Spleen (tissue), 7 donors: ENCODE measurements around the gene PUSL1.
A peak's percentile ranks its signal among the peaks of the same experiment; 100 is the strongest.

Source experiments
- POLR2A ChIP-seq, 3 donors: fragments of 450-650 bp; IDR thresholded peaks; one replicate each; pipeline ENCODE4 v1.5.1; 2017; ENCODE audit warnings: antibody characterized with exemption in 3 of 3, mild to moderate bottlenecking in 1 of 3
- POLR2AphosphoS5 ChIP-seq, 3 donors: sonication (generic); formaldehyde crosslinking; IDR thresholded peaks; one replicate each; pipeline ENCODE4 v1.5.1; 2017; ENCODE audit warnings: antibody characterized with exemption in 3 of 3
- TF ChIP-seq, protein P1 (sequence below), 11 experiments: fragments of 200-600 bp in 7 of 11; fragments of 450-650 bp in 4 of 11; sonication (generic) in 4 of 11; IDR thresholded peaks in 8 of 11; conservative IDR thresholded peaks in 3 of 11; 1 replicate in 7 of 11; 2 replicates in 4 of 11; pipeline versions ENCODE4 v1.4.0 to v1.8.0; 2016 to 2021; ENCODE audit warnings: antibody characterized with exemption in 11 of 11, inconsistent platforms in 4 of 11, mild to moderate bottlenecking in 1 of 11
- donor health status: DM: no; HTN: no; CAD: no; lungs with moderate emphysema.
- donor health status: DM: no; HTN: no; CAD: no.
- donor health status: DM: no; HTN: no; CAD: no.

DNA sequence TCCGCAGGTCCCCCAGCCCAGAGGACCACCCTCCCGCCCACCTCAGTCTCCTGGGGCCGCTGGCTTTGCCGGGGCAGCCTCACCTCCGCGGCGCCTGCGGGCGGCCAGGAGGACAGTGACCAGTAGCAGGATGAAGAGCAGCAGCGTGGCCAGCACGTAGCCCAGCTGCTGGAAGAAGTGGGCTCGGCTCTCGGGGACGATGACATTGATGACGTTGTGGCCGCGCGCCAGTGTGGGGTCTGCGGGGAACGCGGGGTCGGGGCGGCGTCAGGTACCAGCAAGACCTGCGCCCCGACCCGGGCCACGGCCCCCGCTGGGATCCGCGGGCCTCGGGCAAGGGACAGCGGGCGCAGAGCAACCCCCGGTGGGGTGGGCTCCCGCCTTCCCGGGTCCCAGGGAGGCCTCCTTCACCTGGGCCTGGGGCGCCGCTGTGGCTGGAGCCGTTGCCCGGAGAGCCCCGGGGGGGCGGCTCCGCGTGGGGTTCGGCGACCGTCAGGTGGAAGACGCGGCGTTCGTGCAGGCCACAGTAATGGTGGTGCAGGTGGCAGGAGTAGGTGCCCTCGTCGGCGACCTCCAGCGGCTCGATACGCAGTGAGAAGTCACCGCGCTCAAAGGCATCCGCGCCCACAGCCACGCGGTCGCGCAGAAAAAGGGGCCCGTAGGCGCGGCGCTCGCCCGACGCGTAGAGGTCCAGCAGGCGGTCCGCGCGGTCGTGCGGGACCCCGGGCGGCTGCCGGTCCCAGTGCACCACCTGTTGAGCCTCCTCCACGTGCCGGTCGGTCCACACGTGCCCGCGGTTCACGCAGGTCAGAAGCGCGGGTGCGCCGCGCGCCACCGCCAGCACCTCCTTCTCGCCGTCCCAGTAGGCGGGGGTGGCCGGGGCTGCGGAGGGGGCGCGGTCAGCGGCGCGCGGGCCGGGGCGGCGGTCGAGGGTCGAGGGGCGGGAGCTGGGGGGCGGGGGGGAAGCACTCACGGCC, 46.2 kb downstream of the PUSL1 start:
- TF ChIP-seq POLR2A (IDR thresholded peaks at IDR 0.05) (no peak), POLR2AphosphoS5 (IDR thresholded peaks at IDR 0.05) (peak in 2 of 3 donors; percentile 18 to 47)
- TF ChIP-seq, protein P1, sequence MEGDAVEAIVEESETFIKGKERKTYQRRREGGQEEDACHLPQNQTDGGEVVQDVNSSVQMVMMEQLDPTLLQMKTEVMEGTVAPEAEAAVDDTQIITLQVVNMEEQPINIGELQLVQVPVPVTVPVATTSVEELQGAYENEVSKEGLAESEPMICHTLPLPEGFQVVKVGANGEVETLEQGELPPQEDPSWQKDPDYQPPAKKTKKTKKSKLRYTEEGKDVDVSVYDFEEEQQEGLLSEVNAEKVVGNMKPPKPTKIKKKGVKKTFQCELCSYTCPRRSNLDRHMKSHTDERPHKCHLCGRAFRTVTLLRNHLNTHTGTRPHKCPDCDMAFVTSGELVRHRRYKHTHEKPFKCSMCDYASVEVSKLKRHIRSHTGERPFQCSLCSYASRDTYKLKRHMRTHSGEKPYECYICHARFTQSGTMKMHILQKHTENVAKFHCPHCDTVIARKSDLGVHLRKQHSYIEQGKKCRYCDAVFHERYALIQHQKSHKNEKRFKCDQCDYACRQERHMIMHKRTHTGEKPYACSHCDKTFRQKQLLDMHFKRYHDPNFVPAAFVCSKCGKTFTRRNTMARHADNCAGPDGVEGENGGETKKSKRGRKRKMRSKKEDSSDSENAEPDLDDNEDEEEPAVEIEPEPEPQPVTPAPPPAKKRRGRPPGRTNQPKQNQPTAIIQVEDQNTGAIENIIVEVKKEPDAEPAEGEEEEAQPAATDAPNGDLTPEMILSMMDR (IDR thresholded peaks at IDR 0.05 in 8 of 11, conservative IDR thresholded peaks at IDR 0.05 in 3 of 11): no peak
